Chondrocyte (in vitro differentiated cells): ENCODE data around the gene GPR176. TPM values are rescaled to one million over a fixed set of nuclear protein-coding genes. Genes with fewer than 3 reads are reported as not detected.

ENCODE experiments used
- DNase-seq: peaks from one replicate; pipeline ENCODE4 v3.0.0; 2021; ENCODE audit warnings: mixed read lengths, low spot score
- H3K27ac Mint-ChIP-seq: one replicate; pipeline ENCODE4 v1.8.0; 2021; ENCODE audit warnings: mild to moderate bottlenecking, moderate library complexity, mixed read lengths; ENCODE audit not compliant: unreplicated experiment
- H3K27me3 Mint-ChIP-seq: 2 replicates; pipeline ENCODE4 v1.8.0; 2021; ENCODE audit warnings: low read depth, mixed read lengths
- H3K36me3 Mint-ChIP-seq: 2 replicates; pipeline ENCODE4 v1.8.0; 2021; ENCODE audit warnings: low read depth, mixed read lengths
- H3K4me1 Mint-ChIP-seq: 2 replicates; pipeline ENCODE4 v1.8.0; 2021; ENCODE audit warnings: low read depth, mild to moderate bottlenecking, mixed read lengths
- H3K4me3 Mint-ChIP-seq: one replicate; pipeline ENCODE4 v1.8.0; 2021; ENCODE audit warnings: mild to moderate bottlenecking, moderate library complexity, mixed read lengths; ENCODE audit not compliant: unreplicated experiment
- H3K9me3 Mint-ChIP-seq: 2 replicates; pipeline ENCODE4 v1.8.0; 2021; ENCODE audit warnings: low read depth, mixed read lengths
- CTCF ChIP-seq: fragments of 200-600 bp; sonication (generic); IDR thresholded peaks from 2 replicates; pipeline ENCODE4 v1.5.0; 2021; ENCODE audit warnings: antibody characterized with exemption, mild to moderate bottlenecking, moderate library complexity
- total RNA-seq: library from RNA; stranded (reverse); gene quantifications from 3 replicates; pipeline ENCODE4 v1.2.1, GENCODE V29; 2021

The GPR176 gene
- total RNA-seq, 1 donor from 2014 or later, result 31.1 TPM

GRCh38 chr15:39908186-39908585, 11.9 kb downstream of the GPR176 start:
- Mint-ChIP-seq H3K27ac (peak overlapping the region; percentile 97), H3K27me3 (no peaks in the 10 kb centered on the region), H3K36me3 (no peaks in the 10 kb centered on the region), H3K4me1 (peaks cover 27% of the 10 kb centered on the region), H3K4me3 (no peak overlapping the region), H3K9me3 (no peaks in the 10 kb centered on the region)
- TF ChIP-seq CTCF, result no peak
- DNase-seq, result no peak

- Mint-ChIP-seq H3K27me3 (no peaks in the 10 kb centered on the region), H3K4me1 (peaks cover 29% of the 10 kb centered on the region)
These were observed 12.8 kb downstream of the GPR176 start for GRCh38 chr15:39907216-39907615.

GRCh38 chr15:39904115-39904514, 16.0 kb downstream of the GPR176 start:
- H3K4me1 Mint-ChIP-seq, result peaks cover 22% of the 10 kb centered on the region
- H3K27me3 Mint-ChIP-seq, result no peaks in the 10 kb centered on the region
- TF ChIP-seq CTCF, result no peak
- no peaks in the 10 kb centered on the region for H3K36me3 Mint-ChIP-seq
- no peak overlapping the region for H3K27ac Mint-ChIP-seq
- DNase-seq, result no peak
- no peak overlapping the region for H3K4me3 Mint-ChIP-seq
- H3K9me3 Mint-ChIP-seq, result no peaks in the 10 kb centered on the region

More at GRCh38 chr15:39907216-39907615, 12.8 kb downstream of the GPR176 start:
- no peak for TF ChIP-seq CTCF
- H3K36me3 Mint-ChIP-seq, result no peaks in the 10 kb centered on the region
- no peaks in the 10 kb centered on the region for H3K9me3 Mint-ChIP-seq
- DNase-seq, result no peak
- H3K4me3 Mint-ChIP-seq, result no peak overlapping the region
- peak overlapping the region; percentile 81 for H3K27ac Mint-ChIP-seq

- Mint-ChIP-seq H3K4me1 (peaks cover 34% of the 10 kb centered on the region), H3K36me3 (no peaks in the 10 kb centered on the region), H3K9me3 (no peaks in the 10 kb centered on the region), H3K27ac (no peak overlapping the region), H3K4me3 (no peak overlapping the region), H3K27me3 (no peaks in the 10 kb centered on the region)
- DNase-seq, result no peak
- no peak for TF ChIP-seq CTCF
These were observed 21.7 kb downstream of the GPR176 start for GRCh38 chr15:39898317-39898716.

- no peak for TF ChIP-seq CTCF
- H3K4me1 Mint-ChIP-seq, result peaks cover 31% of the 10 kb centered on the region
- DNase-seq, result no peak
- no peak overlapping the region for H3K4me3 Mint-ChIP-seq
- H3K27ac Mint-ChIP-seq, result peak overlapping the region; percentile 68
- H3K27me3 Mint-ChIP-seq, result no peaks in the 10 kb centered on the region
- peaks cover 1% of the 10 kb centered on the region for H3K36me3 Mint-ChIP-seq
- no peaks in the 10 kb centered on the region for H3K9me3 Mint-ChIP-seq
These were observed 23.2 kb downstream of the GPR176 start for GRCh38 chr15:39896846-39897245.
